Measurements from ENCODE around the gene AFAP1L2.
A peak's percentile ranks its signal among the peaks of the same experiment; 100 is the strongest.

AFAP1L2 gene

DNA sequence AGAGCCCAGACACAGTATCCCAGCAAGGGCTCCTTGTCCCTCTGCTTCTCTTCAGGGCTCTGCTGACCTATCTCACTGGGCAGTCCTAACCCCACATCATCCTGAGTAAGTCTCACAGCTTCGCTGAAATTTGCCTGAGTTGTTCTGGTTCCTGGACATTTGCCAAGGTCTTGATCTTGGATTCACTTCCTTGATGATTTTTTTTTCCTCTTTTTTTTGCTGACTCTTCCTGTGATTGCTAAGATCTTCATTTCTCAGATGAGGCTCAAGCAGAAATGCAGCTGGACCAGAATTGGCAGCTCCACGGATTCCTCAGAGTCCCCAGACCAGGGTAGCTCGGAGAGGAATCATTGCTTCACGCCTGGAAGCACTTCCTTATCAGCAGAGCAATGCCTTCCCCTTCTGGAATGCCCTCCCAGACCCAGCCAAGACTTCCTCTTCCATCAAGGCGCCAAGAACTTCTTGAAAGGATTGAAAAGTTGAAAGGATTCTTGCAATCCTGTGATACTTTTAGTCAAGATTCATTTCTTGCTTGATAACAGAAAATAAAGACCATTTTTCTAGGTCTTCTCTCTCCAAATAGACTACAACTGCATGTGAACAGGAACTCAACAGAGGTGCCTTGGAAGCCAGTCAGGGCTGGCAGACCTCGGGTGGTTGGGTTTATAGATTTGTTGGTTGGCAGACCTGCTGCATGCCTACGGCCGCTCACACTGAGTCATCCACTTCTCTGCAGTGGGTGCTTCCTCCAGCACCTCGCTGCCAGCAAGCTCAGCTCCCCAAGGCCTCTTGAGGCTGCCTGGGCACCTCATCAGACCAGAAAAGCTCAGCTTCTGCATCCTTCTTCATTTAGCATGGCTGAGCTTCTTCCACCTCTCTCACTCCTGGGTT, 8.8 kb upstream of the AFAP1L2 start:
- DNase-seq (ENCODE audit: low spot score) = no peak

DNA sequence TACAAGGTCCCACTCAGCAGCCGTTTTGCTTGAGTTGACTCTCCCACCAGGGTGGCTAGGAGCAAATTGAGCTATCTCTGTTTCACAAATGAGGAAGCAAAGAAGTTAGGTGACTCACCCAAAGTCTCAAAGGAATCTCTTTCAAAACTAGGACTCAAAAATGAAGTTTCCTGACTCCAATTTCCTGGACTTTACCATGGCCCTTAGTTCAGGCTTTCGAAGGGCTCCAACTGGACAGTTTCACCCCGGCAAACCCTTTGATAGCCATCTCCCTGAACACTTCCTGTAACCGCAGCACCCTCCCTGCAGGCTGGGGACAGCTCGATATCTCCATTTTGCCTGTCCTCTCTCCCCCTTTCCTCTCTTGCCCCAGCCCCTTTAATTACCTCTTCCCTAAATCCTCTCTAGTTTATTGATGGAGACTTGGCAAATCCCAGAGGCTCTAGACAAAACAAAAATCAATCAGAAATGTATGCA, 4.7 kb upstream of the AFAP1L2 start:
- no peak for DNase-seq (ENCODE audit: low spot score)

DNA sequence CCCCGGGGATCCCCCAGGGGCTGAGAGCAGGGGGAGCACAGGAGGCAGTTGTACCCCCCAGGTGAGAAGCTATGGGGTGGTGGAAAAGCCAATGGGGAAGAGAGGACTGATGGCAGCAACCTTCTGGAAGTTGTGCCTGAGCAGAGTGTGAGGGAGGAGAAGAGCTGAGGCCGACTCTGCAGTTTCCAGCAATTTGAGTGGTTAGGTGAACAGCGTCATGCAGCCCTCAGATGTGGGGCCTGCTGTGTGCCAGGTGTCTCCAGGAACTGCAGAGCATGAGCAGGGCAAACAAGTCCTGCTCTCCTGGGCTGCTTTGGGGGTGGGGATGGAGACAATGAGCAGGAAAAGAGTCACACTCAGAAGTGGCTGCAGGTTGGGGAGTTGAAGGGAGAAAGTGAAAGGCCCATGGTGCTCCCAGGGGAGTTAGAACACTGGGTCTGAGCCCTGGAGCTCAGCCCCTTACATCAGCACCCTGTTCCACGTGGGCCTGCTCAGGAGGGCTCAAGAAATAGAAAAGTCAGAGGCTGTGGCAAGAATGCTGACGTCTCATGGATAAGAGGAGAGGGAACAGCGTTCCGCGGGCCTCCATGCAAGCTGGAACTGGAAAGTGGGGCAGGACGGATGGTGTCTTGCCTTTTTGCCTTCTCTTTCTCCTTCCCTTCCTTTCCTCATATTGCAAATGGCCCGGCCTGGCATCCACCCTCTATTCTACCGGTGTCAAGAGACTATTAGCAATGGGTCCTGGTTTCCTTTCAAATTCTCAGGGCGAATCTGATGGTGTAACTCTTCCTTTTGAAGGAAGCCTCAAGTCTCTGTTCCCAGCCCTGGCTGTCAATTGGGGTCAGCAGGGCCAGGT, 4.0 kb upstream of the AFAP1L2 start:
- no peak for DNase-seq (ENCODE audit: low spot score)

DNA sequence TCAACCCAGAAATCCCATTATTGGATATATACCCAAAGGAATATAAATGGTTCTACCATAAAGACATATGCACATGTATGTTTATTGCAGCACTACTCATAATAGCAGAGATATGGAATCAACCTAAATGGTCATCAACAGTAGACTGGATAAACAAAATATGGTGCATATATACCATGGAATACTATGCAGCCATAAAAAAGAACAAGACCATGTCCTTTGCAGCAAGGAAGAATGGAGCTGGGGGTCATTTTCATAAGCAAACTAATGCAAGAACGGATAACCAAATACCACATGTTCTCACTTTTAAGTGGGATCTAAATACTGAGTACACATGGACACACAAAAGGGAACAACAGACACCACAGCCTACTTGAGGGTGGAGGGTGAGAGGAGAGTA, 2.2 kb upstream of the AFAP1L2 start:
- no peak for DNase-seq (ENCODE audit: low spot score)

DNA sequence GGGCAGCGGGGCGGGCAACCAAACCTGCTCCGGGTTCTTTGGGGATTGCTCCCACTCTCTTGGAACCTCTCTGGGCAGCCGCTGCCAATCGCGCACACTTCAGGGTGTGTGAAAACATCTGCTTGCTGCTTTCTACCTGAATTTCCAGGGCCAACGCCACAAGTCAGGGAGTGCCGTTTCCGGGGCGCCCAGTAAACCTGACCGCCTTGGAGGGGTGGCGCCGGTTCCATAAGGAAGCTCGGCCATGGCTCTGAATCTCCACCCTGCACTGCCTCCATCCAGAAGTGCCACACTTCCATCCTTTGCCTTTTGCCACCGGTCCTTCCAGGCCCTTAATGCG, 679 bp upstream of the AFAP1L2 start:
- DNase-seq (ENCODE audit: low spot score) = no peak

DNA sequence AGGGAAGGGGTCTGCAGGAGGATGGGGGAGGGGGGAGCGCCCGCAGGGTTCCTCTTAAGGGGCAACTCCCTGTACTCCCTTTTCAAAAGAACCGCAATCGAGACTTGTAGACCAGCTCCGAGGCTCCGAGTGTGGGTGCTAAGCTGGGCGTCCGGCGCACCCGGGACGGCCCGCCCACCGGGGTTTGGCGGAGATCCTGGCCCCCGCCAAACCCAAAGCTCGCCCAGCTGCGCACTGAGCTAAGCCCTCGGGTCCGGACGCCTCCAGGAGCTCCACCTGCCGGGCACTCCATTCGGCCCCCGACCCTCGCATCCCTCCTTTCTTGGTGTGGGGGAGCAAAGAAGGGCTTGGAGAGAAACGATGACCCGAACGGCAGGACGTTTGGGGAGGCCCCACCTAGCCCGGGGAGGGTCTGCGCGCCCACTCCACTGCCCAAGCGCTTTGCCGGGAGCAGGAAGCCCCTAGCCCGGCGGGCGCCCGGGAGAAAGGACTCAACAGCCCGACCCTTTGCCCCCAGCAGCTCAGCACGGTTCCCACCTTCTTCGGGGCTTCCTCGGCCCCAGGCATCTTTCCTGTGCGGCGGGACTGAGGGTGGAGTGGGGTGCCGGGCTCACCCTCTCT, 651 bp downstream of the AFAP1L2 start:
- peak; percentile 26 for DNase-seq (ENCODE audit: low spot score)

DNA sequence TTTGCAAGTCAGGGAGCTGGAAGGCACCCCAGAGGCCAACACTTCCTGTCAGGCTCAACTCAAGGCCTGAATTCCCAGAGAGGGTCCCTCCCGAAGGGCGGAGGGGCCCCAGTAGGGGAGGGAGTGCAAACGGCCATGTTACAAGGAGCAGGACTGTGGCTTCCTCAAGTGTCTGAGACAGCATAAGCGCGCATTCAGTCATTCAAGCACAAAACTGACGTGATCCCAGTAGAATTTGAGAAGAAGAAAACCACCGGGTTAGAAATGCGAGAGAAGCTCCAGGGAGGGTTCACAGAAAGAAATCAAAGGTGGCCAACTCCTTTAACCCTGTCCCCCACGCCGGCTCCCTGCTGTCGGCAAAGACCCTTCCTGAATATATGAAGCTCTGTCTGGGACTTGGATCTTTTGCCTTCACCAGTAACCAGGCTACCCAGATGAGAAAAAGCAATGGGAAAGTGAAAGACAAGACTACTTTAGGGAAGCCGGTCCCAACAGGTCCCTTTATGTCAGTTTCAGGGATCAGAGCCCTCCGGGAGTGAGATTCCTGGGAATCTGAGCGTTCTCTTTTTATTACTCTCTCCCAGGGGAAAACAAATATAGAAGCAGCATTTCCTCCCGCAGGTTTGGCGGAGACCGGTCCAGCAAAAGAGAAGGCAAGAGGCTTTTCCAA, 1.3 kb downstream of the AFAP1L2 start:
- no peak for DNase-seq (ENCODE audit: low spot score)

DNA sequence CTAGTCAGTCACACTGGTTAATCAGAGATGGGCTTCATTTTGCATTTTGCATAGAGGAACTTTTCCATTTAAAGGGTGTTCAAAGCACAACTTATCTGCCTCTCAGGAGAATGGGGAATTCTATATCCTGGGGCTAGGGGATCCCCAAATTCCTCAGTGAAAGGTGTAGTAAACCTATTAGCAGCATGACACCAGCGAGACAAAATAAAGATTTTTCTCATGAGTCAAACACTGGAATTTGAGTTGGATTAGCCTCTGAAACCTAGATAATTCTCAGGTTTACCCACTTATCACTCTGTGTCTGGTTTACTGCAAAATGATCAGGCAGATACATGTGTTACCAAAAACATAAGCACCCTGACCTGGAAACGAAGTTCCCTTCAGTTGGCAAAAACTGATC, 2.1 kb downstream of the AFAP1L2 start:
- no peak for DNase-seq (ENCODE audit: low spot score)

DNA sequence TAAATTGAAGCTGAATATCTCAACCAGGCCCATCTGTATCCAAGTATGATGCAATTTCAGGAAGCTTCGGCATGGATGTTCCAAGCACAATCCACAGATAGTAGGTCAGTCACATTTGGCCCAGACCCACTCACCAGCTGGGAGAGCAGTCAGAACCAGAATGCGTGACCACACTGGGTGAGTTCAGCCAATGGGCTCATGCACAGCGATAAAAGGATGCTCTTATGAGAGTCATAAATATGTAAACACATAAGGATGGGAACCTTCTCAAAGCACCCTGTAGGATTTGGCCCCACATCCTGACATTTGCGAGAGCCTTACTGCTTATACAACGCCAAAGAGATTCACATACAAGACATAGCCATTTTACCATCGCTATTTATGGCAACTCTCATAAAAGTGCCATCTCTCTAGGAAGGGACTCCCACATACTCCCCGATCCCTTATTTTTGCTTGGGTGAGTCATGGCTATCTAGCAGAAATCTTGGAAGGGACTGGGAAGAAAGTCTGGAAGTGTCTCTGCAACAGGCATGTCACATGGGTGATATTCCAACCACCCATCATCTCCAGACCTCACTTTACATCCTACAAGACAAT, 3.0 kb downstream of the AFAP1L2 start:
- peak; percentile 78 for DNase-seq (ENCODE audit: low spot score)

DNA sequence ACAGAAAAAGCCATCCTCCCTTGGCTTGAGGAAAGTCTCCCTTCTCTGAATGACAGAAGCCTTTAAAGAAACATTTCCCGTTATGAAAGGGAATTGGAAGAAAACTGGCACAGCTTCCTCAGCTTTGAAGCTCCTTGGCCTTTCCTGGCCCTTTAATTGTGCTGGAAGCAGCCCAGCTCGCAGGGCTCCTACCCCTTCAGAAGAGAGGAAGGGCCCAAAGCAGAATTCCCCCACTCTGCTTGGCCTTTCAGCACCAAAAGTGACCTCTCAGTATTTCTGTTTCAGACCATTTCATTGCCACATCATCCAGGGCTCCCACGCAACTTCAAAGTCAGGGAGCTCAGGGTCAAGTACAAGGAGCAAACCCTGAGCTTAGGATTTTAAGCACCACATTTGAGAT, 4.2 kb downstream of the AFAP1L2 start:
- DNase-seq (ENCODE audit: low spot score) = no peak

DNA sequence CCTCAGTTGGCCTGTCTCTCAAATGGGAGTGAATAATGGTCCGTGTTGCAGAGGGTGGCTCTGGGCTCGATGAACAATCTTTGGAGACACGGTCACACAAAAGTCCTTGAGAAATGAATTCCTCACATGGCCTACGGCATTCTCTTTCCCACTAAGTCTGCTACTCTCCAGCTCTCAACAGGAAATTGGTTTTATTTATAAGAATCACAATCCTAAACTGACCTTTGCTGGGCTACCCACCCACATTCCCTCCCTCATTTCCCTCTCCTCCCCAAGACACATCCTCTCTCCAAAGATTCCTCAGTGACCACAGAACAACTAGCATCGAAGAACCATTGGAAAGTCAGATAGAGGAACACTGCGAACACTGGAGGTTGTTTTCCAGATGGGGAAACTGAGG, 4.7 kb downstream of the AFAP1L2 start:
- no peak for DNase-seq (ENCODE audit: low spot score)

DNA sequence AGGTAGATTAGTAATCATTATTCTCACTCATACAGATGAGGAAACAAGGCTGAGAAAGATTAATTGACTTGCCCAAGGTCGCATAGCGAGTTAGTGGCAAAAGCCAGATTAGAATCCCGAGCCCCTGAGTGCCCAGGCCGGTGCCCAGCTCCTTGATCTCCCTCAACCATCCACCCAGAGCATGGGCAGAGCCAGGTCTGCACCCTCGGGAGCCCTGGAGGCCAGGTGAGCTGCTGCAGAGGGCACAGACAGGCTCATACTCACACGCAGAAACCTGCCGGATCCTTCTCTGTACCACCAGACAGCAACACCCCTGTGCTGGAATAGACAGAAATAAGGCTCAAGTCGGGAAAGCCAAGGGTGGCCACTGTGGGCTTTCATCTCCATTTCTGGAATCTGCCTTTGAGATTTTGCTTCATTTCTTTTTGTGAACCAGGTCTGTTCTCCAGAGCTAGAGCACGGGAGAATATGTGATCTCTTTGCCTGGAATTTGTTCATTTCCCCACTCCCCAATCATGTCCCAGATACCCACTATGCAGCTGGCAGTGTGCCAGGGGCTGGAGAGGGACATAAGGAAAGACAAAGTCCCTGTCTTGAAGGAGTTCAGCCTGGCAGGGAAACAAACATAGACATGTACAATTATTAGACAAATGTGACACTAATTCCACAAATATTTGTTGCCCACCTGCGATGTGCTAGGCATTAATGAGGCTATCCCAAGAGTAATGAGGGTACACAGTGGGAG, 5.5 kb downstream of the AFAP1L2 start:
- DNase-seq (ENCODE audit: low spot score) = no peak

DNA sequence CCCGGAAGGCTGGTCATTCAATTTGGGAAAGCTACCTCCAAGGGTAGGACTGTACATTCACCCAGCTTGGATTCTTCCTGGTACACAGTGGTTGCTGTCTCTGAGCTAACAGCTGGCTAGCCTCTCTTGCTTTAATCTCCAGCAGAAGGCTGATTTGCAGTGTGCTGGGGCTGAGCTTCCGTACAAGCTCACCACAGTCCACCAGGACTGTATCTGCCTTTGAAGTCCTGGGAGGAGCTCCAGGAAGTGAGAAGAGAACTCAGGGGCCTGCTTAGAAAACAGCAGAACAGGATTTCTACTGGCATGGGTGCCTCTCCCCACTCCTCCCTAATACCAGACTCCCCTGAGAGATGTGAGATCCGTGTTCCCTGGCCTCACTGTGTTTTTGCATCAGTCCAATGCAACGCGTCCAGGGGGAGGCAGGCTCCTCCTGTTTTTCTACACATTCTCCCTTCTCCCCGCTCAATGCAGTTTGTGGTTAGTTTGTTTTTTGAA, 6.6 kb downstream of the AFAP1L2 start:
- no peak for DNase-seq (ENCODE audit: low spot score)

DNA sequence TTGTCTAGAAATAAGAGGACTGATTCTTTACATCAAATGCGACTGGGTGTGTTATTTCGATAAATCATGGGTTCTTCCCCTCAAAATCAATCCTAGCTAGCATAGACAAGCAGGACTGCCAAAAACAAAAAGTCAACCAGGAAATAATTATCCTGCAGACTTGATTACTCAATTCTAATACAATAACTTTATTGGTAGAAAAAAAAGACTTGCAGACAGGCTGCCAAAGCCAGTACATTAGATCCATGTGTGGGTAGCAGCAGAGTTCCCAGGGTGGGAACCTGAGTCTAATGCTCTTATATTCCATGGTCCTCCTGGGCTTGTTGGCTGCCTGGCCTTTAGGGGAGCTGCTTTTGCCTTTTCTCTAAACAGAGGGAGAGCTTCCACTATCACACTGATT, 7.8 kb downstream of the AFAP1L2 start:
- DNase-seq (ENCODE audit: low spot score) = no peak

DNA sequence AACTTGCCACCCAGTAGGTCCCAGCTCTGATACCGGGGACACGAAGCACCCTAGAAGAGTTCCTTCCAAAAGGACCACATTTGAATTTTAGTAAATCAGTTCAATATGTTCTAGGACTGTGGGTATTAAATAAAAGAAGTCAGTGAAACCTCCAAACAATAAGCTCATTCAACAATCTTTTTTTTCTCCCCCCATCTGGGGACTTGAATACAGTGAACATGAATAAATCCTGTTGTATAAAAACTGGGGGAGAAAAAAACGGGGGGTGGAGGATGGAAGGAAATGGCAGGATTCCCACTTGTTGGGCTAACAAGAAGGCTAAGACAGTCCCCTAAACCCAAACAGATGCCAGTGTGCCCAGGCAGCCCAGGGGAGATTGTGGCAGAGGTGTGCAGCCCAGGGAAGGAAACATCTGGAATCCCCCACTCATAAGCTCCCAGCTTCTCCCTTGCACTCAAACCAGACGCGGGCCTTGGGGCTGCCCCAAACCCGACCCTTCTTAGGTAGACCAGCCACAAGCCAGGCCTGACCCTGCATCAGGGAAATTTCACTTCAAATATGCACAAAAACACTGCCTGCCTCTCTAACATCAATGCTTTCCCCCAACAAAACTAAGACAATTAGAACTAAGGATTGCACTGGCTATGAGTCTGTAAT, 8.8 kb downstream of the AFAP1L2 start:
- DNase-seq (ENCODE audit: low spot score) = no peak

DNA sequence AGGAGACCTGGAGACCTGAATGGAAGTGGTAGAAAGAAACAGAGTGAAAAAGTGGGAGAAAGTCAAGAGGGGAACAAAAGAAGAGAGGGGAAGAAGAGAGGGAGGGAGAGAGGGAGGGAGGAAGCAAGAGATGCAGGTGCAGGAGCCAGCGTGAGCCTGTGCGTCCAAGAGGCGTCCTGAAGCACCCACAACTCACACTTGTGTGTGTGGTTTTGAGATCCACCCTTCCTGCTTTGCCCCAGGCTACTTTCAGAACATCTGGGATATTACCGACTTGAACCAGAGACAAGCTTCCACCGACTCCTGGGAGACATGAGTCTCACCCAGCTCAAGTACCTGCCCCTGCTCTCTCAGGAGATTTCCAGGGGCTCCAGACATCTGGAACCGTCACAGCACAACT, 9.8 kb downstream of the AFAP1L2 start:
- DNase-seq (ENCODE audit: low spot score) = no peak

DNA sequence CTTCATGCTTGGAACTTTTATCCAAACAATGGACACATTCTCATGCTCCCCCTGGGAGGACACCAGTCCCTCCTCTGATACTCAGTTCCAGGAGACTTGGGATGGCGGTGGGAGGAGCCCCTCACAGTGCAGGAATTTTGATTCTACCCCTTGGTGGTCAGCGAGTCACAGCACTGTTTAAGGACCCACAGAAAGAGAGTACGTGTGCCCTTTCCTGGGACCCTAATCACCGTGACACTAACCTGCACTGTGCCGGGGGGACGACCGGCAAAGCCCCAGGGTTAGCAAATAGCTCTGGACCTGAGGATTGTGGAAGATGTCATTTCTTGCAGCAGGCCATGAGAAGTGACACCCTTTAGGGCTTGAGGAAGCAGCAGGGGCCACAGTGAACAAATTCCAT, 10.4 kb downstream of the AFAP1L2 start:
- DNase-seq (ENCODE audit: low spot score) = no peak

DNA sequence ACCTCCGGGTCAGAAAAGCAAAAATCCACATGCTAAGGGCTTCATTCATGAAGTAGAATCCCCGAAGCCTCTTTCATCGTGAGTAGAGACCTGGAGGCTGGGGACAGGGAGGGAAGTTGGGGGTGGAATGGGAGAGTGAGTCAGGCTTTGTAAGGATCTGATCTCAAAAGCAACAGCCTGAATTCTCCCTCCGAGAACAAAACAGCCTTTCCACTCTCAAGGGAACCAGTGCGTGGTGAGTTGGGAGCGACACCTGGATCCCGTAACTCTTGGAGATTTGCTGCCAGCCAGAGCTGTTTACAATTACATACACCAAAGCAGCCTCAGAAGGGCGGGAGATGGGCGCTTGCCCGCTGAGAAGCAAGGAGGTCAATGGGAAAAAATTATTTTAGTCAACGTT, 10.8 kb downstream of the AFAP1L2 start:
- no peak for DNase-seq (ENCODE audit: low spot score)

DNA sequence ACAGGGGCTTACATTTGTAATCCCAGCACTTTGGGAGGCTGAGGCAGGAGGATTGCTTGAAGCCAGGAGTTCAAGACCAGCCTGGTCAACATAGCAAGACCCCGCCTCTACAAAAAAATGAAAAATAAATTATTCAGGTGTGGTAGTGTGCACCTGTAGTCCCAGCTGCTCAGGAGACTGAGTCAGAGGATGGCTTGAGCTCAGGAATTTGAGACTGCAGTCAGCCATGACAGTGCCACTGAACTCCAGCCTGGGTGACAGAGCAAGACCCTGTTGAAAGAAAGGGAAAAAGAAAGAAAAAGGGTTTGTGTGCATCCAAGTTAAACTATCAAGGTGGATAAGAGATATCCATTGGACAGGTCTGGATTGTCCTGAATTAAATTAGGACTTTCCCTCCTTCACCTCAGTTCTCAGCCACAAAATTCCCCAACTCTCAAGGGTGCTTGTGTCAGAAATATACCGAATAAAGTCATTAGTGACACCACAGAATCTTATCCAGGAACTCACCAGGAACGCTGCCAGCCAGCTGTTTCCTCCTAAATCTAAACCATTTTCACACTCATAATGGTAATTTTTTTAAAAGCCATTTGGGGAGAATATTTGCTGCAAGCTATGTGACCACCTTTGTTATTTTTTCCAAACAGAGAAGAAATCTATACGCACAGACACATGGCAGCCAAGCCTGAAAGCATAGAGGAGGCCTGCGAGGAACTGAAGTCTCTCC, 12.0 kb downstream of the AFAP1L2 start:
- DNase-seq (ENCODE audit: low spot score) = no peak

DNA sequence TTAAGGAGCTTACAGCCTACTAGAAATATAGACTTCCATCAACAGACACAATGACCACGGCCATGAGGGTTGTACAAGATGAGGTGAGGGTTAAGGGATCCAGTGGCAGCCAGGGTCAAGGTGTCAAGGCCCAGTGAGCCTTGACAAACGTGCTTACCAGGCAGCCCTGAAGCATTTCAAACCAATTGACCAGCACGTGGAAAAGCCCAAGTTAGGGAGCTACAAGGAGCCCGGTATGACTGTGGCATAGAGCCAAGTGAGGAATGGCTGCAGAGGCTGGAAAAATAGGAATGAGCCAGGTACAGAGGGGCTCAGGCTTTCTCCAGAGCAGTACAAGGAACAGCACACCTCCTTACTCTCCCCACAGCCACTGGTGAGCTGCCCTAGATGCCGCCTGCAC, 12.7 kb downstream of the AFAP1L2 start:
- no peak for DNase-seq (ENCODE audit: low spot score)
